Stimulated activated naive CD4-positive, alpha-beta T cell treated with Interleukin-2 at 50 U/mL for 16 hours (primary cell): ENCODE results near the gene C2orf81.
"Not testable (repeated sequence)": the region's sequence is repeated elsewhere in the genome, so short reads cannot be mapped to it uniquely, and the experiment has no call there.

Experiments used
- DNase-seq: peaks from one replicate; lab custom pipeline; 2025; lab: John Stamatoyannopoulos, UW

The C2orf81 gene

DNA sequence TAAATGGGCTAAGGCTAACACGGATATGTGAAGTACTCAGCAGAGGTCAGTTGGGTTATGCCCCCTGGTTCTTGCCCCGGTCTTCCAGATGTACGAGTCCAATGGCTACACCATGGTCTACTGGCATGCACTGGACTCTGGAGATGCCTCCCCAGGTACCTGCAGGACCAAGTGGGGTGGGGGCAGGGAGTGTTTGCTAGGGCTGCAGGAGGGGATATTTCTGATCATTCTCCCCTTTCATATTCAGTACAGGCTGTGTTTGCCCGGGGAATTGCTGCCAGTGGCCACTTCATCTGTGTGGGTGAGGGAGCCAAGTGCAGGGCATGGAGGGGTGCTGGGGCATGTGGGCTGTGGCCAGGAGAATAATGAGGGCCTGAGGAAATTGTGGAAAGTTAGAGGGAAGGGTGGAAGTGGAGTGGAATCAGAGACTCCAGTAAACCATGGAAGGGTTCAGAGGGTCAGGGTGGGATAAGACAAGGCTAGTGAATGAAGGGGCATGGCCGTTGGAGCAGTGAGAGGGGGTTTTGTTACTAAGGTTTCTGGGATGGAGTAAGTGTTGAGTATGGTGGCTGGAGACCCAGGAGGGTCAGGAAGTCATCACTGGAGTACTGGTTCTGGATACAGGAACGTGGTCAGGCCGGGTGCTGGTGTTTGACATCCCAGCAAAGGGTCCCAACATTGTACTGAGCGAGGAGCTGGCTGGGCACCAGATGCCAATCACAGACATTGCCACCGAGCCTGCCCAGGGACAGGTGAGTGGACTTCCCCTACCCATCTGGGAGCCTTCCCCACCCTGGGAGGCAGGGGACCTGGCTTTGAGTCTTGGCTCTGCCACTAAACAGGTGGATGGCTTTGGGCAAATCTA, 2.0 kb upstream of the C2orf81 start:
- no peak for DNase-seq

GRCh38 chr2:74420443-74421103, 846 bp downstream of the C2orf81 start:
- not testable (repeated sequence) for DNase-seq

DNA sequence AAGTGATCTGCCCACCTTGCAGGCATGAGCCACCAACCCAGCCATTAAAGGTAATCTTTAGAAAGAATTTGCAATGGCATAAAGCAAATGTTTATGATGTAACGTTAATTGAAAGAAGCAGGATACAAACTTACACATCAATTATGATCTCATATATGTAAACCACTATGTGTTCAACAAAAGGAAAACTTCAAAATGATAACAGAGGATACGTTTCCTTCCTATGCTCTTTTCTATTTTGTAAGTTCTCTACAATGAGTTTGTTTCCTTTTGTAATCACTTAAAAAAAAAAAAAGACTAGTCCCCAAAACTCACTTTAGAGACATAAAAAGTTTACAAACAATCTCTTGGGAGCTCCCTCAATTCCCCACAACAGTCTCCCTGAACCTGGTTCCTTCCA, 1.4 kb downstream of the C2orf81 start:
- DNase-seq = no peak

GRCh38 chr2:74419345-74419744, 2.1 kb downstream of the C2orf81 start:
- no peak for DNase-seq

DNA sequence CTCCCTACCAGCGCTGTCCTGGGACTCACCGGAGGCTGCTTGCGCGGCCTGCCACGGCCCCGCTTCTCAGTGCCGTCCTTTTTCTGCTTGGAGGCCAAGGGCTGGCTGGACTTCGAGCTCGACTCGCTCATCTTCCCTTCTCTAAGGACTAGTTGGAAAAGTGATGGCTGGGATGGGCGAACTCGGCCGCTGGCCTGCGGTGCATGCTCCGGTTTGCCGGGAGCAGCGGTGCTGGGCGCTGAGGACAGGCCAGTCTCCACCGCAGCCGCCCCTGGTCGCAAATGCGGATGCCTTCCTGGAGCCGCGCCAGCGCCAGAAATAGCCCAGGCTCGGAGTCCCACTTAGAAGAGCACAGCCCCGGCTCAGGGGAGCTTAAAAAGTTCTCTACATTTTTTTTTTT, 3.1 kb downstream of the C2orf81 start:
- no peak for DNase-seq

- DNase-seq = no peak
Observed at GRCh38 chr2:74417763-74418162, 3.7 kb downstream of the C2orf81 start.

DNA sequence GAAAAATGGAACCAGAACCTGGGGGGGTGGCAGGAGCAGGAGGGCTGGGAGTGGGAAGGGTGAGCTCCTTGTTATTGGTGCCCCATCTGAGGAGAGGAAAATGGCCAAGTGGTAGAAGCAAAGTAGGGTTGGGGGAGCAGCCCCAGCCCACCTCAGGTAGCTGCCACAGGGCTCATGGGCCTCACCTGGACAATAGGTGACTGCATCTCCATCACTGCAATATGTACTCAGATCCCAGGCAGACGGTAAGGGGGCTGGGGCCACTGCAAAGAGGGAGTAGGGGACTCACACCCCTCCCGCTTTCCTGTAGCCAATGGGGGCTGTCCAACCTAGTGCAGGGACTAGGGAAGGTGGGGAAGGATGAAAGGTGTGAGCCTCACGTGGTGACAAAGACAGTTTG, 4.2 kb downstream of the C2orf81 start:
- no peak for DNase-seq

DNA sequence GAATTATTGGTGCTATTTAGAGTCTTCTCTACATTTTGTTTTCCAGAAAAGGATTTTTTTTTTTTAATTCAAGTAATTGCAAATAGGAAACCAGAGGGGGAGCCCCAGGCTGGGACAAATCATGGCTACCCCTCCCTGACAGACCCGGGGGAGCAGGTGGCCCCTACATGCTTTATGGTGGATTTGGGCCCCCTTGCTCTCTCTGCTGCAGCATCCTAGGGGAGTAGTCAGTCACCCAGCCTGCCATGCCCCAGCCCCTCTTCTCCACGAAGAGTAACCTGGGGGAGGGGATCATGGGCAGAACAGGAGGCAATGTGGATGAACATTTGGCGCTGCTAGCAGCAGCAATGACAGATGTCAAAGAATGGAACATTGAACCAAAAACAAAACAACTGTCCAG, 4.6 kb downstream of the C2orf81 start:
- no peak for DNase-seq

- DNase-seq = no peak
Observed at GRCh38 chr2:74415762-74416395, 5.5 kb downstream of the C2orf81 start.

DNA sequence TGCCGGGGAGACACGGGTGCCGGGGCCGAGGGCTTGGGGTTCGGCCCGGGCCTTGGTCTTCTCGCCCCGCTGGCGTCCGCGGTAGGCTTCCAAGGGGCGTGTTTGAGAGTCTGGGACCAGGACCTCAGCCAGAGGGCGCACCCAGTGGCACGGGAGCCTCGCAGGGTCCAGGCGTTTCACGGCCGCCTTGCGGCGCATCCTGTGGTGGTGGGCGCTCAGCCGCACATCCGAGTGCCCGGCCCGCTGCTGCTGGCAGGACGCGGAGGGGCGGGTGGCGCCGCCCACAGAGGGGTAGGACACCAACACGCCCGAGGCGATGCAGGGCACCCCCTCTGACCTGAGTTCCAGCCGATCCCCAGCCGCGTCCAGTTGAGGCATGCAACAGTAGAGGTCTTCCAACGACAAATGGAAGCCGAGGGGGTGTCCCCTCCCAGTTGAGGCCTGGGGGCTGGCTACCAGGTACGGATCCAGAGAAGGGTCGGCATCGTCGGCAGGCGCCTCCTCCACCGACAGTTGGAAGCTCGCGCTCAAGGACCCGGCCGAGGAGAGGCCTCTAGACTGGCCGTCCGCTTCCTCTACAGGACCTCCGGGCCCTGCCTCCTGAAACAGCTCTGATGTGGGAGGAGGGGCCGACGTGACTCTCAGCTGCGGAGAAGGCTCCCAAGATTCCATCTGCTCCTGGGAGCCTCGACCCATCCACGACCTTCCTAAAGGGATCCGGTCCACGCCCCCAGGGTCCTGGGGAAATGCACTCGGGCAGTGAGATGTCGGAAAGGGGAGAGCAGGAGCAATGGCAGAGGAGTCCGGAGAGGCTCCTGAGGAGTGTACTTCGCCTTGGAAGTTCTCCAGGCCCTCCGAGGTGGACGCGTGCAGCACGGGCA, 6.3 kb downstream of the C2orf81 start:
- DNase-seq = no peak

DNA sequence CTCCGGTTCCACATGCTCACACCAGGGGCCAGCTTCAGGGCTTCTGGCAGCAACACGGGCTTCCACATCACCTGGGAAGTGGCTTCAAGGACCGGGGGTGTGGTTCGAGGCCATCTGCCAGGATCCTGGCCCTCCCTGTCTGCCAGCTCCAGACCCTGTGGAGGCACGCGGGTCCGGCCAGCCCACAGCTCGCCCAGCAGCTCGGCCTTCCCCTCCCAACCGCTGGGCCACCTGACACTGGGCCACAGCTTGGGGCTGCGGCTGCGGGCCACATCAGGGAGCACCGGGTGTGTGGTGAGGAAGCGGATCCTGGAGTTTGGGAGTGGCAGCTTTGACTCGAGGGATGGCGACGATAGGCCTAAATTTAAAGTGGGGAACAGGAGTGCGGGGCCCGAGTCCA, 7.0 kb downstream of the C2orf81 start:
- no peak for DNase-seq

- no peak for DNase-seq
Observed at GRCh38 chr2:74413001-74413698, 8.3 kb downstream of the C2orf81 start.

- no peak for DNase-seq
Observed at GRCh38 chr2:74407682-74408081, 13.7 kb downstream of the C2orf81 start.

DNA sequence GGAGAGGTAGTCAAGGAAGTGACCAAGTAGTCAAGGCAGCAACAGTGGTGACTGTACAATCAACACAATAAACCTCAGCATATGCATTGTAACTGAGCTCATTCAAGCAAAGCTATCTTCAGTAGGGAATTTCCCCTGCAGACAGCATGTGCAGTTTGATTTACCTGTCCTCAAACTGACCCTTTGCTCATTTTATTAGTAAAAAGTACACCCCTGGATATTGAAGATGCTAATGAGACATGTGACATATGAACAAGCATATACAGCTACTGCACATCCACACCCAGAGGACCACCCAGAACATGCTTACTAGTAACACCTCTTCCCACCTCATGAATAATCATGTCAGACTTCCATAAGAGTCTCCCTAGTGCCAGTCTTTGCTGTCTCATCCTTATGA, 15.4 kb downstream of the C2orf81 start:
- no peak for DNase-seq

DNA sequence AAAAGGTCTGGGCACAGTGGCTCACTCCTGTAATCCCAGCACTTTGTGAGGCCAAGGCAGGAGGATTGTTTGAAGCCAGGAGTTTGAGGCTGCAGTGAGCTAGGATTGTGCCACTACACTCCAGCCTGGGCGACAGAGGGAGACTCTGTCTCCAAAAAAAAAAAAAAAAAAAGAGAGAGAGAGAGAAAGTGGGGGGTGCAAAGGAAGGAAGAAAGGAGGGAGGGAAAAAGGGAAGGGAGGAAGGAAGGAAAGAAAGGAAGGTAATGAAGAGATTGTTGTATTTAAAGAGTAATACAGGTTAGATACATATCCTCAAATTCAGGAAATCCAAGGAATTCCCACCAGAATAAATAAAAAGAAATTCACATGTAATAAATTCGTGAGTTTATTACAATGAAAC, 19.5 kb downstream of the C2orf81 start:
- no peak for DNase-seq

DNA sequence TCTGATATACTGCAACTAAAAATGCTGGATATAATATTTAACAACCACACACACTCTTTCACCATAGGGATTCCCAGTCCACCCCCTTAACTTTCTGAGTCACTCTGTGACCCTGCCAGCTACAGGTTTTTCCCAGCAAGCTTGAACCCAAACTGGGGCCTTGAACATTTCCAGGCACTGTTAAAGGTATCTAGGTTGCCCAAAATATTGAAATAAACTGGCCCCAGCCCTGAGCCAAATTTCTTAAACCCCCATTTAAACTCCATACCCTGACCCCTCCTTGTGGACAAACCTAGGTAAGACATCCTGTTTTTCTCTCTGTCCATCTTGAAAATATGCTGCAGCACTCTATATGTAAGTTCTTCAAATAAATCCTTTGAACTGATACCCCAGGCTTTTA, 21.6 kb downstream of the C2orf81 start:
- no peak for DNase-seq

DNA sequence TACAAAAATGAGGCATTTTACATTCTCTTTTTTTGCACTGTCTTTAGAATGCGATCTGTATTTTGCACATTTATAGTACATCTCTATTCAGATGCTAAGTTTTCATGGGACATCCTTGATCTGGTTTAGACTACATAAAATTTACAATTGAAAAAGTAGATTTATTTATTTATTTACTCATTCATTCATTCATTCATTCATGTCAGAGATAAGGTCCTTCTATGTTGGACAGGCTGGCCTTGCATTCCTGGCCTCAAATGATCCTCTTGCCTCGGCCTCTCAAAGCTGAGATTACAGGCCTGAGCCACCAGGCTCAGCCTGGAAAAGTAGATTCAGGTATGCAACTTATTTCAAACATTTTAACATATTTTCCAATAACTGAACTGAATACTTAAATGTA, 25.3 kb downstream of the C2orf81 start:
- DNase-seq = no peak

DNA sequence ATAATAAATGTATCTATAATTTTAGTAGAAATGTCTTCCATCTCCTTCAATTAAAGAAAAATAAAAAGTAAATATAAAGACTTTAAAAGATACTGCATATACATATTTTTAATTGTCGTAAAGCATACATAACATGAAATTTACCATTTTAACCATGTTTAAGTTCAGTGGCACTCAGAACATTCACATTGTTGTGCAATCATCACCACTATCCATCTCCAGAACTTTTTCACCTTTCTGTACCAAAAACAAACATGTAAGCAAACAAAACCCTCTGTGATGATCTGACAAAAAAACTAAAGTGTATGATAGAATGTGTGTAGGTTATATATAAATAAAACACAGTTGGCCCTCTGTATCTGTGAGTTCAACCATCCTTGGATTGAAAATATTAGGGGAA, 27.9 kb downstream of the C2orf81 start:
- no peak for DNase-seq

- DNase-seq = no peak
Observed at GRCh38 chr2:74392449-74392743, 29.0 kb downstream of the C2orf81 start.

- peak; percentile 91 for DNase-seq
Observed at GRCh38 chr2:74391580-74392448, 29.6 kb downstream of the C2orf81 start.

DNA sequence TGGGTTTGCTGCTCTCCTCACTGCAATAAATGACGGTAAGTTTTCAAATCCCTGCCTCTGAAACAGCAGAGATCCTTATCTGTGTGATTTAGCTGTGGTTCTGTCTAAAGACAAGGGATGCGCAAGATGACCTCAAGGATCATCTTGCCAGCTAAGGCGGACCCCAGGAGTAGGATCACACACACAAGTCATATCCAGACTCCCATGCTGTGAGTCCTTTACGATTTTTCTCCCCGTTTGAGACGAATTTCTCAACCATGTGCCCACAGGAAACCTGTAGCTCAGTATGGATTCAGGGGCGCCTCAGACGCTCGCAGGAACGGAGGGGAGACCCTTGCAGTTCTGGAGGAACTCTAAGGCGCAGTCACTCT, 30.2 kb downstream of the C2orf81 start:
- no peak for DNase-seq
